Measurements from ENCODE around the gene MUC4.
"Not testable (repeated sequence)": the region's sequence is repeated elsewhere in the genome, so short reads cannot be mapped to it uniquely, and the experiment has no call there.

MUC4 gene

DNA sequence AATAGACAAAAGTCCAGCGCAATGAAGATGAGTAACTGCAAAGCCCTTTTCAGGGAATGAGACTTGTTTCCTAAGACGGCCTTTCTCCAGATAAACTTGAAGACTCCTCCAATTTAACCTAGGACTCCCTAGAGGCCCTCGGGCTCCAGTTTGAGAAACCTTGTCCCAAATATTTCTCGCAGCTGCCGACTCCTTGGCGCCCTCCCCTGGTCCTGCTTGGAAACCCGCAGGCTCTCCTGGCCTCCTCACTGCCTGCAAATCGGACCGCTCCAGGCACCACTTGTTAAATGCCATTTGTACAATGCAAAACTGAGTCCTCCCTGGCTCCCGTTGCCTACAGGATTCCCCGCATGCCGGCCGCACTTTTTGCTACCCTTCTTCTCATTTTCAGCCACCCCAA is 36.8 kb downstream of the MUC4 start:
- H3K4me3 ChIP-seq (replicated peaks; ENCODE audit: low read depth, low read length), result no peak overlapping the region
- DNase-seq (ENCODE audit: extremely low read depth, low read depth), result no peak
- TF ChIP-seq, protein P1, sequence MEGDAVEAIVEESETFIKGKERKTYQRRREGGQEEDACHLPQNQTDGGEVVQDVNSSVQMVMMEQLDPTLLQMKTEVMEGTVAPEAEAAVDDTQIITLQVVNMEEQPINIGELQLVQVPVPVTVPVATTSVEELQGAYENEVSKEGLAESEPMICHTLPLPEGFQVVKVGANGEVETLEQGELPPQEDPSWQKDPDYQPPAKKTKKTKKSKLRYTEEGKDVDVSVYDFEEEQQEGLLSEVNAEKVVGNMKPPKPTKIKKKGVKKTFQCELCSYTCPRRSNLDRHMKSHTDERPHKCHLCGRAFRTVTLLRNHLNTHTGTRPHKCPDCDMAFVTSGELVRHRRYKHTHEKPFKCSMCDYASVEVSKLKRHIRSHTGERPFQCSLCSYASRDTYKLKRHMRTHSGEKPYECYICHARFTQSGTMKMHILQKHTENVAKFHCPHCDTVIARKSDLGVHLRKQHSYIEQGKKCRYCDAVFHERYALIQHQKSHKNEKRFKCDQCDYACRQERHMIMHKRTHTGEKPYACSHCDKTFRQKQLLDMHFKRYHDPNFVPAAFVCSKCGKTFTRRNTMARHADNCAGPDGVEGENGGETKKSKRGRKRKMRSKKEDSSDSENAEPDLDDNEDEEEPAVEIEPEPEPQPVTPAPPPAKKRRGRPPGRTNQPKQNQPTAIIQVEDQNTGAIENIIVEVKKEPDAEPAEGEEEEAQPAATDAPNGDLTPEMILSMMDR (IDR thresholded peaks at IDR 0.05; ENCODE audit: low read depth, low read length, missing control alignments), result peak; percentile 42

GRCh38 chr3:195773956-195774537 is 37.7 kb downstream of the MUC4 start:
- DNase-seq (ENCODE audit: extremely low read depth, low read depth), result no peak
- no peak overlapping the region for H3K4me3 ChIP-seq (replicated peaks; ENCODE audit: low read depth, low read length)
- TF ChIP-seq, protein P1 (IDR thresholded peaks at IDR 0.05; ENCODE audit: low read depth, low read length, missing control alignments), result no peak

DNA sequence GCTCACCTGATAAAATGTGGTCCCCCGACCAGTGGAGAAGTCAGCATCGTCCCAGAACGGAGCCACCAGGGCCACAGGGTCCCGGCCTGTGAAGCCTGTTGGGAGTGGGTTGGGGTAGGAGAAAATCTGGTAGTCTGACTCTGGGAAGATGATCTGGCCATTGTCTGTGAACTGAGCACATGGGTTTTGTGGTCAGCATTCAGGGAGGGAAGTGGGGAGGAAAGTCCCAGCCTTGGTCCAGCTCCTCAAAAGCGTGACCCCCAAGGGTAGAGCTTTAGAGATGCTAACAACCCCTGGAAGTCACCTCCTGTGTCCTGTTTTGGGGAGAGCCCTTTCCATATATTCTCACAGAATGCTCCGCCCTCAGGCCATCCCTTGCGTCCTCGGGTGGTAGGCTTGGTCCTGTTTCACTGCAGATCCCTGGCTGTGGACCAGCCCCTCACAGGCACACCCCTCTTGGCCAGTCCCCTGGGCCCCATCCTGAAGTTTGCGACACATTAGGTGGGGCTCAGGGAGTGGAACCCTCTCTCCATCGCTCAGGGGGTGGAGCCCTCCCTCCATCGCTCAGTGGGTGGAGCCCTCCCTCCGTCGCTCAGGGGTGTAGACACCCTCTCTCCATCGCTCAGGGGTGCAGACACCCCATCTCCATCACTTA is 40.0 kb downstream of the MUC4 start:
- DNase-seq (ENCODE audit: extremely low read depth, low read depth), result no peak
- TF ChIP-seq, protein P1 (IDR thresholded peaks at IDR 0.05; ENCODE audit: low read depth, low read length, missing control alignments), result no peak
- H3K4me3 ChIP-seq (replicated peaks; ENCODE audit: low read depth, low read length), result no peak overlapping the region

GRCh38 chr3:195770841-195771645 is 40.7 kb downstream of the MUC4 start:
- H3K4me3 ChIP-seq (replicated peaks; ENCODE audit: low read depth, low read length); DNase-seq (ENCODE audit: extremely low read depth, low read depth): not testable (repeated sequence)

GRCh38 chr3:195770081-195770840 is 41.5 kb downstream of the MUC4 start:
- no peak for DNase-seq (ENCODE audit: extremely low read depth, low read depth)
- no peak overlapping the region for H3K4me3 ChIP-seq (replicated peaks; ENCODE audit: low read depth, low read length)

GRCh38 chr3:195769551-195769950 is 42.2 kb downstream of the MUC4 start:
- no peak overlapping the region for H3K4me3 ChIP-seq (replicated peaks; ENCODE audit: low read depth, low read length)
- no peak for DNase-seq (ENCODE audit: extremely low read depth, low read depth)
- TF ChIP-seq, protein P1 (IDR thresholded peaks at IDR 0.05; ENCODE audit: low read depth, low read length, missing control alignments), result no peak

More at GRCh38 chr3:195770081-195770840, 41.5 kb downstream of the MUC4 start:
- TF ChIP-seq, protein P1 (IDR thresholded peaks at IDR 0.05; ENCODE audit: low read depth, low read length, missing control alignments), result no peak
